H1 (cell line): ENCODE measurements around the gene RAD51D. TPM values are rescaled to one million over a fixed set of nuclear protein-coding genes. Genes with fewer than 3 reads are reported as not detected.
A peak's percentile ranks its signal among the peaks of the same experiment; 100 is the strongest.

Experiments used
- BRCA1 ChIP-seq: IDR thresholded peaks from 2 replicates; pipeline ENCODE4 v1.6.1; 2012; ENCODE audit warnings: low read depth, low read length, improper control_type of control experiment
- CHD1 ChIP-seq: IDR thresholded peaks from 2 replicates; pipeline ENCODE4 v1.6.1; 2012; ENCODE audit warnings: low read depth, low read length, improper control_type of control experiment
- CHD2 ChIP-seq: IDR thresholded peaks from 2 replicates; pipeline ENCODE4 v1.6.1; 2012; ENCODE audit warnings: low read length, improper control_type of control experiment
- FOSL1 ChIP-seq: IDR thresholded peaks from 2 replicates; pipeline ENCODE4 v1.6.1; 2011; ENCODE audit warnings: mild to moderate bottlenecking, low read depth, low read length, moderate library complexity; ENCODE audit not compliant: insufficient read depth
- HDAC2 ChIP-seq, 2 experiments: fragments of 300-600 bp in 1 of 2; sonication (generic) in 1 of 2; IDR thresholded peaks; 2 replicates each; pipeline ENCODE4 v1.6.1; 2011 to 2012; ENCODE audit warnings: low read depth in 2 of 2, low read length in 2 of 2, mild to moderate bottlenecking in 2 of 2, moderate library complexity in 2 of 2, borderline replicate concordance in 1 of 2, inconsistent platforms in 1 of 2
- JUN ChIP-seq: IDR thresholded peaks from 2 replicates; pipeline ENCODE4 v1.6.1; 2011; ENCODE audit warnings: low read depth, mild to moderate bottlenecking, improper control_type of control experiment, low read length
- KDM4A ChIP-seq: IDR thresholded peaks from one replicate; pipeline ENCODE4 v1.7.1; 2012; ENCODE audit warnings: low read depth, mild to moderate bottlenecking, moderate library complexity, low read length, inconsistent platforms; ENCODE audit not compliant: severe bottlenecking
- KDM5A ChIP-seq: fragments of 200-600 bp; IDR thresholded peaks from 2 replicates; pipeline ENCODE4 v1.7.1; 2012; ENCODE audit warnings: mild to moderate bottlenecking, low read length, inconsistent platforms, mixed read lengths
- MAFK ChIP-seq: IDR thresholded peaks from 2 replicates; pipeline ENCODE4 v1.6.1; 2012; ENCODE audit warnings: low read depth, mild to moderate bottlenecking, improper control_type of control experiment, low read length
- NANOG ChIP-seq: IDR thresholded peaks from 2 replicates; pipeline ENCODE4 v1.6.1; 2011; ENCODE audit warnings: low read length, low read depth, mild to moderate bottlenecking, inconsistent platforms; ENCODE audit not compliant: insufficient read depth, poor library complexity, severe bottlenecking
- RBBP5 ChIP-seq: IDR thresholded peaks from 2 replicates; pipeline ENCODE4 v1.7.1; 2012; ENCODE audit warnings: low read depth, mild to moderate bottlenecking, inconsistent platforms, low read length, moderate library complexity, borderline replicate concordance
- RNF2 ChIP-seq: fragments of 200-900, 300-1000 bp; sonication (generic); IDR thresholded peaks from 2 replicates; pipeline ENCODE4 v1.7.1; 2016; ENCODE audit warnings: borderline replicate concordance, low read depth, mild to moderate bottlenecking, antibody characterized with exemption, low read length; ENCODE audit not compliant: poor library complexity, severe bottlenecking; ENCODE audit errors: missing control alignments
- SIN3A ChIP-seq, 2 experiments: IDR thresholded peaks in 1 of 2; conservative IDR thresholded peaks in 1 of 2; 2 replicates each; pipeline ENCODE4 v1.6.1; 2011 to 2012; ENCODE audit warnings: low read length in 2 of 2, improper control_type of control experiment in 1 of 2, low read depth in 1 of 2, mild to moderate bottlenecking in 1 of 2
- SP2 ChIP-seq: IDR thresholded peaks from 2 replicates; pipeline ENCODE4 v1.6.1; 2012; ENCODE audit warnings: mild to moderate bottlenecking, low read length, inconsistent platforms
- SRF ChIP-seq: IDR thresholded peaks from 2 replicates; pipeline ENCODE4 v1.6.1; 2011; ENCODE audit warnings: mild to moderate bottlenecking, low read depth, low read length, moderate library complexity
- TAF1 ChIP-seq: IDR thresholded peaks from 2 replicates; pipeline ENCODE4 v1.6.1; 2011; ENCODE audit warnings: mild to moderate bottlenecking, low read depth, low read length
- TAF7 ChIP-seq: optimal IDR thresholded peaks from 2 replicates; pipeline ENCODE3; 2011; ENCODE audit warnings: low read depth, mild to moderate bottlenecking, inconsistent platforms, low read length, moderate library complexity, borderline replicate concordance
- TBP ChIP-seq: IDR thresholded peaks from 2 replicates; pipeline ENCODE4 v1.6.1; 2011; ENCODE audit warnings: low read depth, low read length, improper control_type of control experiment
- YY1 ChIP-seq: IDR thresholded peaks from 2 replicates; pipeline ENCODE4 v1.6.1; 2011; ENCODE audit warnings: low read depth, mild to moderate bottlenecking, low read length
- polyA plus RNA-seq, 7 experiments: library from polyadenylated mRNA; depleted of rRNA in 3 of 7; stranded (reverse) in 5 of 7; unstranded in 2 of 7; fragments of >200 nt in 5 of 7; fragments of 200-250 nt in 2 of 7; gene quantifications; 1 replicate in 5 of 7; 2 replicates in 1 of 7; 4 replicates in 1 of 7; pipeline versions ENCODE4 v1.2.1 to v1.2.3, GENCODE V29; 2011 to 2013; ENCODE audit warnings: missing spikeins in 2 of 7, mixed read lengths in 2 of 7
- total RNA-seq: library from RNA; stranded (reverse); fragmentation: NEBNext Ultra II Directional; extraction: Animal tissue kit (Norgen Biotek cat#: 25700); gene quantifications from 2 replicates; pipeline ENCODE4 v1.2.1, GENCODE V29; 2021
- TF ChIP-seq, protein P1 (sequence below): IDR thresholded peaks from 2 replicates; pipeline ENCODE4 v1.6.1; 2012; ENCODE audit warnings: inconsistent platforms

Gene RAD51D
- total and polyA plus RNA-seq, 2 of the 8 experiments (the other 6 are each of a cell fraction or from before 2014, with no cell fraction given), result 10.2 to 12.9 TPM

GRCh38 chr17:35119370-35120165 is at the start of gene RAD51D (continued):
- TF ChIP-seq MAFK (no peak), YY1 (no peak), SP2 (no peak), HDAC2 (IDR thresholded peaks at IDR 0.05; ENCODE audit: borderline replicate concordance in 1 of 2, low read depth in 2 of 2, low read length in 2 of 2) (0 out of 4 replicates have a peak, but pooled peaks of 1 of the 2 experiments have one; percentile 65), KDM4A (peak; percentile 92), BRCA1 (no peak; the same call in 1 of the 2 replicates), RNF2 (no peak), RBBP5 (0 out of 2 replicates have a peak, but pooled peaks have one; percentile 59), TAF7 (peak; percentile 48), FOSL1 (no peak), CHD2 (peak; percentile 61), JUN (no peak), TBP (peak; percentile 48; the same call in 1 of the 2 replicates), SIN3A (conservative IDR thresholded peaks at IDR 0.05 in 1 of 2, IDR thresholded peaks at IDR 0.05 in 1 of 2; ENCODE audit: low read depth in 1 of 2, low read length in 2 of 2) (peak; percentile 46 to 49; a peak in 2 of 4 replicates), TAF1 (peak; percentile 65; the same call in 1 of the 2 replicates), KDM5A (no peak), NANOG (no peak), SRF (peak; percentile 11; the same call in 1 of the 2 replicates), CHD1 (no peak)
- TF ChIP-seq, protein P1, sequence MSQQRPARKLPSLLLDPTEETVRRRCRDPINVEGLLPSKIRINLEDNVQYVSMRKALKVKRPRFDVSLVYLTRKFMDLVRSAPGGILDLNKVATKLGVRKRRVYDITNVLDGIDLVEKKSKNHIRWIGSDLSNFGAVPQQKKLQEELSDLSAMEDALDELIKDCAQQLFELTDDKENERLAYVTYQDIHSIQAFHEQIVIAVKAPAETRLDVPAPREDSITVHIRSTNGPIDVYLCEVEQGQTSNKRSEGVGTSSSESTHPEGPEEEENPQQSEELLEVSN, result peak; percentile 21; the same call in 1 of the 2 replicates
